HG03439 (cell line): Measurements from ENCODE around the gene ALOX5AP.

ENCODE experiments used
- ATAC-seq: cut with Tn5 transposase; IDR thresholded peaks from one replicate; pipeline ENCODE4 v1.9.1; 2021; ENCODE audit warnings: mild to moderate bottlenecking, moderate library complexity; ENCODE audit not compliant: unreplicated experiment

The ALOX5AP gene

DNA sequence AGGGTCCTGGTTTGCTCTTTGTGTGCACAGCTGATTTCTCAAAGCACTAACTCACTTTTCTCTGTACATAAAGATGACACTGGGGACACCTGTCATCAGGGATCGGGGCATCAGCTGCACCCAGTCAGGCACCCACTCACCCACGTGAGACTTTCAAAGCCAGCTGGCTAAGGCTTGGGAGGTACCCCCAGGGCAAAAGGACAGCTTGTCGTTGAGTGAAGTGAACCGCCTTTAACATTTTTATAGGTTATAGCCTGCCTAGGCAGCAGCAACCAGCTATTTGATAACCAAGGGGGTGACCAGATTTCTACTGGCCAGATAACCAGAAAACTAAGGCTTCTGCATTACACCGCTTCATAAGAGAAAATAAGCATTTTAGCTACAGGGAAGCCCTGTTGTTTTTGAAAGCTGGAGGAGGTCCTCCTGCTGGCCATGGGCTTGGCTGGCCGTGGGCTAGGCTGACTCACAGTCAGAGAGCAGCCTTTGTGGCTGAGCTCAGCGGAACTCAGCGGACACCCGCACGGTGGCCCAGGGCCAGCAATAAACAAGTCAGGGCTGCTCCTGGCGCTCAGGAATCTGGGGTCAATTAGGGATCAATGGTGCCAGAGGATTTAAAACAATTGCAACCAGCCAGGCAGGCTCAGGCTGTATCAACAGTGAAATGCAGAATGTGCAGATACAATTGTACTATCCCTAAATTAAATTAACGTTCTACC is 57.1 kb downstream of the ALOX5AP start:
- ATAC-seq, result no peak

DNA sequence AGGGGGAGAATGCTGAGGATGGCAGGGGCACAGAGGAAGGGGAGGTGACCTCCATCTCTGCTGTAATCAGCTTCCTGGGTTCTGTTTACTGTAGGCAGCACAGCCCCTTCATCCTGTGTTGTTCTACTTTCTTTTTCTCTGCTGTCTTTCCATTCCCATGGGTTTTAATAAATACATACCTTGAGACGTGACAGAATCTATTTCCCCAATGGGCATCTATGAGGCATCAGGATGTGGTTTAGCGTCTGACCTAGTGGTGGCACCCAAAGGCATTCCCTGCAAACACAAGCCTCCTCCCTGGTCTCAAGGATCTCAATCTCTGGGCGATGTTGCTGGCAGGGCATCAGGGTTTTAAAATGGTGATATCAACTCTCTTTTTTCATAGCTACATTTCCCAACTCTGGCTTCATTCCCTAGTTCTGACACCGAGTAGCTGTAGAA is 60.8 kb downstream of the ALOX5AP start:
- ATAC-seq, result no peak

DNA sequence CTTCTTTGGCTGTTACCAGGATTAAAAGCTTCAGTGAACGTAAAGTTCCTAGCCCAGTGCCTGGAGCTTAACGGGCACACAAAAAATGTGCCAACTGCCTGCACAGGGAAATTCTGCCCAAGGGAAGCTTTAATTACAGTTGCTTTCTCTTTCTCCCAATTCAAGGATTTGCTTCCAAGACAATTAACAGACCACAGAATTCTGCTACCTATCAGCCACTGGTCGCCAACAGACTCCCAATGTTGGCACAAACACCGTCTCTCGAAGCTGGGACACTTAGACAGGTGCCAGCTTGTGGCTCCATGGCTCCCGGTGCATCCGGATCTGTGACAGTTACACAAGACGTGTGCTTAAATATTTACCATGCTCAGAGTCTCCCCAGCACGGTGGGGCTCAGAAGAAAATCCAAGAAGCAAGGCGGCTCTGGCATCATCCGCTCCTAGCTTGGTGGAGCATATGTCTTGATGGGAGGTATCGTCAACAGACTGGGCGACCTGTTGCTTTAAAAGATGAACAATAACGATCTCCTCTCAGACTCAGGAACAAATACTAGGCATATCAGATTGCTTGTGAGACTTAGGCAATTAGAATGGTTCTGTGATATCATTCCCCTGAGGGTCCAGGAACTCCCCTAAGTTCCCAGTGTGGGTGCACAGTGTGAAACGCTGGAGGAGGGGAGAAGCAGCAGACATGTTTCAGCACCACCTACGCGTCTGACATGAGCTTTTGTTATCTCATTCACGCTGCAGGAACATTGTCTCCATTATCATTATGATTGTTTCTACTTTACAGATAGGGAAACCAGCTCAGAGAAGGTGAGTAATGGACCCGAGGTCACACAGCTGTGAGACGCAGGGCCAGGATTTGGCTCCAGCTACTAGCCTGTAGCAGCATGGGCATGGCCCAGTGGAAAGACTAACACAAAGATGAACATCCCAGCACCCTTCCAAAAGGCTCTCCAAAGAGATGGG is 61.6 kb downstream of the ALOX5AP start:
- ATAC-seq, result no peak

DNA sequence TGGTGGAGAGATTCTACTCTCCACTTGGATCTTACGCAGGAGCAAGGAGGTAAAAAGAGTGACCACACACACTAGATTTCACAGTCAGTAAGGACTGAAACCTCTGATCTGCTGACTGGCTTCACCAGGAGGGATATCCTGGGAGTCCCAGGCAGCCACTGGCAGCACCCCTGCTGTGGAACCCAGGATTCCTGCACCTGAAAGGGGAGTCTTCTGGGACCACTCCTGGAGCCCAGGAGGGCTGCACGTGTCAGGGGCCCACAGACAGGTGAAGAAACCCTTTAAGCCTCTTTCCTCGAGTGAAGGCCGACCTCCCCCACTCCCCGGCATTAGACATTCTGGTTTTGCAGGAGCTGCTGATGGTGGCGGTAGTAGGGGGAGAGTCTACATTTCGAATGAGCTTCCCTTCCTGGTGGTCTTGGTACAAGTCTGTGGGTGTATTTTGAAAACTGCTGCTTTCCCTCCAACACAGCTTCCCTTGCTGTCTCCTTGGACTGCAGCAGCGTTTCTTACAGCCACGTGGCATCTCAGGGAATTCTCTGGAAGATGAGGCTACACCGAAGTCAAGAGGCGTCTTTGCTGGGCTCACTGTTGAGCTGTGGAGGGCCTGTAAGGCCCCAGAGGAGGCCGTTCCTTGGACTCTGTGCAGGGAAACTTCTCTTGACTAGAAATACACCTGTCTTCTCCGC is 62.6 kb downstream of the ALOX5AP start:
- ATAC-seq, result no peak

GRCh38 chr13:30798776-30799355 is 63.5 kb downstream of the ALOX5AP start:
- no peak for ATAC-seq

DNA sequence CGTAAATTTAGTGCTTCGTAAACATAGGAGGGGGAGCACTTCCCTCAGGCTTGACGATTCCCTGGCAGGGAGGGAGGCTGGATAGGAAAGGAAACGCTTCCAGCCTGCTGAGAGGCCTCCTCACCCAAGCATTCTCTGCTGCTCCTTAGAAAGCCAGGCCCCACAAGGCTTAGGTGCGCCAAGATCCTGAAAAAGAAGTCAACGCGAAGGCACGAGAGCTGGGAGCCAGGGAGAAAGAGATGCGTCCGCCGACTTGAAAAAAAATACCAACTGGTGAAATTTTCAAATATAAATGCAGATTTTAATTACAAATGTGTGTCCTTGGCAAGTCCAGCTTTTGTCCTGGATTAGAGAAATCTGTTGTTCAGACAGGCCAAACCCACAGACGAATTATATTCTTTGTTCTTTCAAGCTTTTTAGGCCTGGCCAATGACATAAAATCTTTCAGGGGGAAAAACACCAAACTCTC is 64.0 kb downstream of the ALOX5AP start:
- ATAC-seq, result no peak

GRCh38 chr13:30800107-30800506 is 64.8 kb downstream of the ALOX5AP start:
- ATAC-seq, result no peak

GRCh38 chr13:30802501-30802900 is 67.2 kb downstream of the ALOX5AP start:
- no peak for ATAC-seq

- peak; percentile 88 for ATAC-seq
These were observed 67.7 kb downstream of the ALOX5AP start for GRCh38 chr13:30802953-30803478.

DNA sequence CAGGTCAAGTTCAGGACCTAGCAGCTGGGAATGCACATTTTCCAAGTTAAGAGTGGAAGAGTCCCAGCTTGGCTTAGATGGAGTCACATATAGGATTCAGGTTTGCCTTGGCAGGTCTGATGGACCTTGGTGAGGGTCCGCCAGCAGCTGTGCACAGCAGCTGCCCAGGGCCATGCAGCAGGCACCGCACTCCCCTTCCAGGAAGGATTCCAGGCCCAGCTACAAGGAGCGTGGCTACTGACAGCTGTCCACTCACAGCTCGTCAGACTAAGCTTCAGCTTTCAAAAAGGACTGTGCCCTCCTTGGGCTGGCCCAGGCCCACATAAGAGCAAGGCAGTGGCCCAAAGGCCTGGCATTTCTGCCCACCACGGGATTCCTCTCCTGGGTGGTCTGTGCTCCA is 68.4 kb downstream of the ALOX5AP start:
- no peak for ATAC-seq

GRCh38 chr13:30804474-30804873 is 69.1 kb downstream of the ALOX5AP start:
- no peak for ATAC-seq

DNA sequence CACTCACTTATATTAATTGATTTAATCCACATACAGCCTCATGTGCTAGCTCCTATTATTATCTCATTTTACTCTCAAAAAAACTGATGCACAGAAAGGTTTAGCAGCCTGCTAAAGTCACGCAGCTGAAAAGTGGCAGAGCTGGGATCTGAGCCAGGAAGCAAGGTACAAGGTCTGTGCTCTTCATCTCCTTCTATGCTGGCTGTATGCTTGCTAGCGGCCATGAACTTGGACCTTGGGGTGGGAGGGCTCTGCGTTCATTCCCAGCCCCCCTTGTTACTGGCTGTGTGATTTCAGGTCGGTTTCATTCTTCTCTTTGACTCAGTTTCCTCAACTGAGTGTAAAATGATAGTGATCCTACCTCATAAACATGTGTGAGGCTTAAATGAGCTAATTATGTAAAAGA is 69.8 kb downstream of the ALOX5AP start:
- no peak for ATAC-seq

GRCh38 chr13:30805603-30806011 is 70.3 kb downstream of the ALOX5AP start:
- ATAC-seq, result no peak

DNA sequence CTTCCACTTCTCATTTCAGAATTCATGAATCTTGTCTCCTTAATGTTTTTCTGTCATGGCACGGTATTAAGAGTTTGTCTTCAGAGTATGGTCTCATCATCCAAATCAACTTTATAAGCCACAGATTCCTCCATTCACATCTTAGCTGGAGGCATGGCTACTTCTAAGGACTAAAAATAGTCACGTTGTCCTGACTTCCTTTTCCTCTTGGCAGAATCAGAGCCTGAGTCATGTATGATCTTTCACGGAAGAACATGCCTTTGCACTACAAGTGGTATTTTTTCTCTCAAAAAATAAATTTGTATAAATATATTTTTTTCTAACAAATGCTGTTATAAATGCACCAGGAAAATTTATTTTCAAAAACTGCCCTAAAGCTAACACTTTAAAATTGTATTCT is 71.4 kb downstream of the ALOX5AP start:
- no peak for ATAC-seq

- ATAC-seq, result no peak
These were observed 72.0 kb downstream of the ALOX5AP start for GRCh38 chr13:30807392-30807791.

DNA sequence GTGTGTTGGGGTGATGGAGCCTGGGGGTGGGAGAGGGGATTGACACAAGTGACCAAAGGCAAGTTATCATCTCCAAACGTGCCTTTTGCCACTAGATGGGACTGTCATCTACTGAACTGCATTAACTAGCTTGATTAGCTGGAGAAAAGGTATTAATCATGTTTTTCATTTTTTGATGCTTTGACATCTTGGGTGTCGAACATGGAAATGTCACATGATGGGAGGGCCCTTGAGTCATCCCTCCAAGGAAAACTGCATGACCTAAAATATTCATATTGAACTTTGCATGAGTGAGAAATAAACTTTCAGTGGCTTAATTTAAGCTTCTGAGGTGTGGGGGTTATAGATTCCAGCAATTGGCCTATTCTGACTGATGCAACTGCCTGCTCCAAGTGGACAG is 73.3 kb downstream of the ALOX5AP start:
- no peak for ATAC-seq

GRCh38 chr13:30809787-30810186 is 74.4 kb downstream of the ALOX5AP start:
- no peak for ATAC-seq

DNA sequence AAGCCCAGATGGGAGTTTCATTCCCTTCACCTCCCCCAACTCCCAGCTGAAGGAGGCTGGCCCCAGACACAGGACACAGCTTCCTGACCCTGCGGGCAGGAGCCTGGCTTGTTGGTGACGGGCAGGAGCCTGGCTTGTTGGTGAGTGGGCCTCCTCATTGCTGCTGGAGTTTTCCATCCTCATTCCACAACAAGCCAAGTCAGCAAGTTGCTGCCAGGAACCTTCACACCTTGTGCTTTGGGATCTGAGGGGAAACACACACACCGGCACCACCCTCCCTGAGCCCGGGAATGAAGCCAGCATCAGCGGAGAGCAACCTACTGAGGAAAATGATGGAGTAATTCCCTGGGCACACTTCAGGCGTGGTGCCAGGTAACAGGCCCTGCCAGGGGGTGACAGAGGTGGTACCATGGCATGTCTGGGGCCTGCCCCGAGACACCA is 74.9 kb downstream of the ALOX5AP start:
- ATAC-seq, result no peak

DNA sequence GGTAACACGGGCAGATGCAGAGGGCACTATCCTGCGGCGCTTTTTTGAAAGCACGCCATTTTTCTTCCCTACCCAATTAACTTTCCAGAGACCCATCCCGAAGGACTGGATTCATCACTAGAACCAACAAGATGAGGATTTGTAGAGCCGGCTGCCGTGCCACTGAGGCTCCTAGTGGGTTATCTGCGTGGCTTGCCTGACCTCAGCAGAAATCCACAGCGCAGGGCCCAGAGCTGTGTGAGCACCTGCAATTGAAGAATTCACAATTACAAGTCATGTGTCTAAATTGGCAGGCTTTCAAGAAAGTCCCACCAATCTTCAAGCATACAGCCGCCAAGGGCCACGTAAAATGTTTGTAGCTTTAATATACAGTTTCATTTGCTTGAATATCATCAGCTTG is 75.5 kb downstream of the ALOX5AP start:
- ATAC-seq, result no peak
